GM23338 (cell line): ENCODE results near the gene NT5C2. TPM values are rescaled to one million over a fixed set of nuclear protein-coding genes. Genes with fewer than 3 reads are reported as not detected.
"Not testable (repeated sequence)": the region's sequence is repeated elsewhere in the genome, so short reads cannot be mapped to it uniquely, and the experiment has no call there.

Experiments
- ATAC-seq: fragments of 200-7000 bp; cut with Tn5 transposase; 3 replicates; pipeline ENCODE4 v1.9.1; 2020
- DNase-seq: peaks from one replicate; pipeline ENCODE4 v3.0.0-alpha.2; 2015; ENCODE audit warnings: low spot score
- H2AFZ ChIP-seq: fragments of 200-600 bp; sonication (generic); 2 replicates; pipeline ENCODE4 v1.8.0; 2016; ENCODE audit warnings: antibody characterized with exemption, mild to moderate bottlenecking, moderate library complexity
- H3F3A ChIP-seq: fragments of 200-600 bp; sonication (generic); replicated peaks from 2 replicates; pipeline ENCODE4 v1.8.0; 2017; ENCODE audit warnings: antibody characterized with exemption, mixed run types, low read depth
- H3K27ac ChIP-seq: fragments of 200-600 bp; sonication (generic); 2 replicates; pipeline ENCODE4 v1.6.1; 2016; ENCODE audit warnings: low read depth
- H3K27me3 ChIP-seq: fragments of 200-600 bp; sonication (generic); 2 replicates; pipeline ENCODE4 v1.8.0; 2016; ENCODE audit warnings: mild to moderate bottlenecking, mixed run types, moderate library complexity; ENCODE audit not compliant: insufficient read depth
- H3K36me3 ChIP-seq: fragments of 200-600 bp; sonication (generic); 2 replicates; pipeline ENCODE4 v1.8.0; 2016; ENCODE audit warnings: mild to moderate bottlenecking; ENCODE audit not compliant: insufficient read depth
- H3K4me1 ChIP-seq: fragments of 200-600 bp; sonication (generic); 2 replicates; pipeline ENCODE4 v1.8.0; 2016; ENCODE audit warnings: mild to moderate bottlenecking, moderate library complexity; ENCODE audit not compliant: insufficient read depth
- H3K4me2 ChIP-seq: fragments of 200-600 bp; sonication (generic); 2 replicates; pipeline ENCODE4 v1.7.1; 2017; ENCODE audit warnings: mixed run types
- H3K4me3 ChIP-seq: fragments of 200-600 bp; sonication (generic); 2 replicates; pipeline ENCODE4 v1.6.1; 2016; ENCODE audit warnings: mixed run types
- H3K79me2 ChIP-seq: fragments of 200-600 bp; sonication (generic); replicated peaks from 2 replicates; pipeline ENCODE4 v1.8.0; 2017; ENCODE audit warnings: mild to moderate bottlenecking; ENCODE audit not compliant: insufficient read depth
- H3K9me2 ChIP-seq: fragments of 200-600 bp; sonication (generic); 2 replicates; pipeline ENCODE4 v1.8.0; 2017; ENCODE audit not compliant: insufficient read depth
- H4K20me1 ChIP-seq: fragments of 200-600 bp; sonication (generic); replicated peaks from 2 replicates; pipeline ENCODE4 v1.8.0; 2017; ENCODE audit warnings: mild to moderate bottlenecking; ENCODE audit not compliant: insufficient read depth
- H3K27ac Mint-ChIP-seq: 2 replicates; pipeline ENCODE4 v1.8.0; 2020; ENCODE audit warnings: inconsistent platforms, mild to moderate bottlenecking, moderate library complexity, mixed read lengths
- H3K27me3 Mint-ChIP-seq: 3 replicates; pipeline ENCODE4 v1.8.0; 2022; ENCODE audit warnings: low read depth, mild to moderate bottlenecking, moderate library complexity, mixed read lengths, inconsistent platforms; ENCODE audit not compliant: insufficient read depth, poor library complexity
- H3K36me3 Mint-ChIP-seq: 3 replicates; pipeline ENCODE4 v1.8.0; 2021; ENCODE audit warnings: low read depth, mild to moderate bottlenecking, inconsistent platforms, moderate library complexity, mixed read lengths
- H3K4me1 Mint-ChIP-seq: 3 replicates; pipeline ENCODE4 v1.8.0; 2020; ENCODE audit warnings: mild to moderate bottlenecking, inconsistent platforms, mixed read lengths
- H3K4me3 Mint-ChIP-seq: 3 replicates; pipeline ENCODE4 v1.8.0; 2021; ENCODE audit warnings: moderate library complexity, mild to moderate bottlenecking, inconsistent platforms, mixed read lengths
- H3K9me3 Mint-ChIP-seq: 3 replicates; pipeline ENCODE4 v1.8.0; 2020; ENCODE audit warnings: moderate library complexity, mild to moderate bottlenecking, inconsistent platforms, mixed read lengths
- POLR2AphosphoS5 ChIP-seq: IDR thresholded peaks from 2 replicates; pipeline ENCODE4 v1.6.1; 2016; ENCODE audit warnings: antibody characterized with exemption, low read depth
- REST ChIP-seq: IDR thresholded peaks from one replicate; pipeline ENCODE4 v1.6.1; 2018; ENCODE audit warnings: antibody characterized with exemption; ENCODE audit not compliant: unreplicated experiment
- STAT1 ChIP-seq: IDR thresholded peaks from one replicate; pipeline ENCODE4 v1.6.1; 2016; ENCODE audit warnings: antibody characterized with exemption; ENCODE audit not compliant: unreplicated experiment
- ZNF114 ChIP-seq: fragments of 250-450 bp; sonication (Bioruptor Pico); IDR thresholded peaks from 2 replicates; pipeline ENCODE4 v1.5.0; 2020; ENCODE audit warnings: mild to moderate bottlenecking, moderate library complexity
- polyA plus RNA-seq: library from polyadenylated mRNA; unstranded; fragments of >200 nt; fragmentation: Nextera tagmentation; extraction: Ambion mirVana; gene quantifications from 2 replicates; pipeline ENCODE4 v1.2.1, GENCODE V29; 2016
- total RNA-seq: library from RNA; depleted of rRNA; stranded (reverse); fragments of >200 nt; shearing (Covaris generic); gene quantifications from 2 replicates; pipeline ENCODE4 v1.2.3, GENCODE V29; 2014

Gene NT5C2
- total and polyA plus RNA-seq, 2 experiments from 2014 or later: 33.9 to 85.4 TPM

- TF ChIP-seq REST: no peak
- TF ChIP-seq POLR2AphosphoS5: no peak
- TF ChIP-seq ZNF114 (CRISPR knock-in tag): no peak
- TF ChIP-seq STAT1: no peak
Observed at GRCh38 chr10:103207141-103207540, 14.1 kb upstream of the NT5C2 start (continued).

DNA sequence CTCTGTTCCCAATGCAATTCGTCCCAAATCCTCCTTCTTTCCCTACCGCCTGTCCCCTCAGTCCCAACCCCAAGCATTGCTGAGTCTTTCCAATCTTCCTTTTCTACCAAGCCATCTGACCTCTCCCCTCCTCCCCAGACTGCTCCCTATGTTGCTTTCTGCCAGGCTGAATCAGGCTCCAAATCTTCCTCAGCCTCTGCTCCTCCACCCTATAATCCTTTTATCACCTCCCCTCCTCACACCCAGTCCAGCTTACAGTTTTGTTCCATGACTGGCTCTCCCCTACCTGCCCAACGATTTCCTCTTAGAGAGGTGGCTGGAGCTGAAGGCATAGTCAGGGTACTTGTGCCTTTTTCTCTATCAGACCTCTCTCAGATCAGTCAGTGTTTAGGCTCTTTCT, 13.6 kb upstream of the NT5C2 start:
- H3K36me3 ChIP-seq, H2AFZ ChIP-seq, H3K27ac ChIP-seq, H3K4me2 ChIP-seq, ATAC-seq, H4K20me1 ChIP-seq, H3K4me3 Mint-ChIP-seq, H3K9me2 ChIP-seq, H3K27me3 ChIP-seq, H3K79me2 ChIP-seq, H3K27me3 Mint-ChIP-seq, DNase-seq, H3F3A ChIP-seq: not testable (repeated sequence)
- Mint-ChIP-seq H3K36me3 (peaks cover 22% of the 10 kb centered on the region), H3K9me3 (peaks cover 19% of the 10 kb centered on the region), H3K27ac (0 out of 2 replicates have a peak overlapping the region, but pooled peaks have one; percentile 3), H3K4me1 (peaks cover 39% of the 10 kb centered on the region)
- Histone ChIP-seq H3K4me3 (0 out of 2 replicates have a peak overlapping the region, but pooled peaks have one; percentile 8), H3K4me1 (peaks cover 22% of the 10 kb centered on the region)

DNA sequence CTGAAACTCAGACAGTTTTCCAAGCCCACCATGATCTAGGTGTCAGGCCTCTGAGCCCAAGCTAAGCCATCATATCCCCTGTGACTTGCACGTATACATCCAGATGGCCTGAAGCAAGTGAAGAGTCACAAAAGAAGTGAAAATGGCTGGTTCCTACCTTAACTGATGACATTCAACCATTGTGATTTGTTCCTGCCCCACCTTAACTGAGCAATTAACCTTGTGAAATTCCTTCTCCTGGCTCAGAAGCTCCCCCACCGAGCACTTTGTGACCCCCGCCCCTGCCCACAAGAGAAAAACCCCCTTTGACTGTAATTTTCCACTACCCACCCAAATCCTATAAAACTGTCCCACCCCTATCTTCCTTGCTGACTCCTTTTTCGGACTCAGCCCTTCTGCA, 12.3 kb upstream of the NT5C2 start:
- Mint-ChIP-seq H3K36me3 (peaks cover 22% of the 10 kb centered on the region), H3K4me1 (peaks cover 39% of the 10 kb centered on the region), H3K27ac (peak overlapping the region; percentile 96), H3K9me3 (peaks cover 19% of the 10 kb centered on the region), H3K4me3 (0 out of 3 replicates have a peak overlapping the region, but pooled peaks have one; percentile 1)
- H3K27me3 ChIP-seq, ATAC-seq, H3F3A ChIP-seq, H3K4me3 ChIP-seq, DNase-seq, H3K9me2 ChIP-seq, H3K79me2 ChIP-seq, H3K36me3 ChIP-seq, H2AFZ ChIP-seq, H3K27me3 Mint-ChIP-seq, H4K20me1 ChIP-seq: not testable (repeated sequence)
- Histone ChIP-seq H3K27ac (peak overlapping the region; percentile 91), H3K4me1 (peaks cover 22% of the 10 kb centered on the region), H3K4me2 (peak overlapping the region; percentile 21)
